Measurements from ENCODE around the gene MED13L.

DNA sequence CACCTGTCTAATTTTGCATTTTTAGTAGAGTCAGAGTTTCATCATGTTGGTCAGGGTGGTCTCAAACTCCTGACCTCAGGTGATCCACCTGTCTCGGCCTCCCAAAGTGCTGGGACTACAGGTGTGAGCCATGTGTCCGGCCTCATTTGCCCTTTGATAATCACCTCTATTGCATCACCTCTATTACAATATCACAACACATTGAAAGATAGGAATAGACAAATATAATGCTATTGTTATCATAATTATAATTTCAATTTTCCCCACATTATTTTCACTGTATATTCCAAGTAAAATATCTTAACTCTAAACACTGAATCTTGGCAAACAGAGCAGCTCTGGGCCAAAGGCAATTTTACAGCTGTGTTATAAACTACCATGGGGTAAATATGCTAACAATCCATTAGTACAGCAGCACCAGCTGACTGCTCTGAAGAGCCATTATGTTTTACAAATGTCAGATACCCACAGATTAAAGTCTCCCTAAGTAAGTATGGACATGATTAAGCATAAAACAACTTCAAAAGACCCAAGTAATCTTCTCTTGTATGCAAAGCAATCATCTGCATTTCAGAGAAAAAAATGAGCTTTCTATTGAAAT lies 173.2 kb downstream of the MED13L start:
- TF ChIP-seq CTCF (IDR thresholded peaks at IDR 0.05) (no peak), POLR2A (IDR thresholded peaks at IDR 0.05) (no peak)
